Upper lobe of left lung (tissue), 4 donors: ENCODE data around the gene ARID1B.

Experiments used
- CTCF ChIP-seq, 6 experiments: fragments of 450-650 bp in 4 of 6; fragments of 200-600 bp in 2 of 6; sonication (generic) in 2 of 6; IDR thresholded peaks; one replicate each; pipeline ENCODE4 v1.5.1; 2016 to 2019; ENCODE audit warnings: antibody characterized with exemption in 6 of 6
- POLR2AphosphoS5 ChIP-seq, 2 donors: sonication (generic); formaldehyde crosslinking; IDR thresholded peaks; one replicate each; pipeline ENCODE4 v1.5.1; 2017; ENCODE audit warnings: antibody characterized with exemption in 2 of 2

GRCh38 chr6:156875062-156875461, 97.9 kb downstream of the ARID1B start:
- TF ChIP-seq POLR2AphosphoS5 (IDR thresholded peaks at IDR 0.05) (no peak), CTCF (IDR thresholded peaks at IDR 0.05) (no peak)
